Thyroid gland (tissue), 4 donors: ENCODE measurements around the gene ETS1.

ENCODE experiments used
- CTCF ChIP-seq, 6 experiments: fragments of 200-600 bp in 3 of 6; fragments of 450-650 bp in 3 of 6; sonication (generic) in 3 of 6; IDR thresholded peaks; one replicate each; pipeline ENCODE4 v1.5.1; 2016 to 2019; ENCODE audit warnings: antibody characterized with exemption in 6 of 6, mild to moderate bottlenecking in 2 of 6, inconsistent platforms in 1 of 6, moderate library complexity in 1 of 6
- POLR2A ChIP-seq, 2 donors: fragments of 450-650 bp; IDR thresholded peaks; one replicate each; pipeline ENCODE4 v1.6.1; 2017; ENCODE audit warnings: antibody characterized with exemption in 2 of 2, mild to moderate bottlenecking in 2 of 2, moderate library complexity in 1 of 2

- TF ChIP-seq CTCF (IDR thresholded peaks at IDR 0.05) (no peak), POLR2A (IDR thresholded peaks at IDR 0.05) (no peak)
These were observed 73.3 kb downstream of the ETS1 start for GRCh38 chr11:128513915-128514681.
